Activated naive CD4-positive, alpha-beta T cell treated with Interleukin-2 at 50 U/mL for 16 hours (primary cell): ENCODE measurements around the gene FRY.
"Not testable (repeated sequence)": the region's sequence is repeated elsewhere in the genome, so short reads cannot be mapped to it uniquely, and the experiment has no call there.

Experiments used
- DNase-seq: peaks from one replicate; pipeline ENCODE4 v3.0.0-alpha.2; 2020

The FRY gene

DNA sequence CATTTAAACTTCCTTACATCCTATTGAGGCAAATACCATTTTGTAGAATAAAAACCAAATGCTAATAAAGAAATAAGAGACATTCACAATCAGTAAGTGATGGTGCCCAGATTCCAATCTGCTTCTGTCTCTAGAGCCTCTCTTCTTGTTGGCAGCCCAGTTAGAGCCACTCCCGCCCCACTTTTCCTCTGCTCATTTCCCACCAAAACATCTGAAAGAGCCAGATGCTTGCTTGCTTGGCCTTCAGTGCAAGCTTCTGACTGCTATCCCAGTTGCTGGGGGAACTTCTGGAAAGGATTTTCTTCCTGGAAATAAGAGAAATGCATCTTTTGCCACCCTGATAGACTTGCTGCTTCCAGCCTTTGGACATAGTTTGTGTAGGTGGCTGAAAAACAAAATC is 12.9 kb downstream of the FRY start:
- no peak for DNase-seq

- no peak for DNase-seq
Measured at GRCh38 chr13:32045537-32045936, 14.0 kb downstream of the FRY start.

- DNase-seq: no peak
Measured at GRCh38 chr13:32045982-32046785, 14.6 kb downstream of the FRY start.

DNA sequence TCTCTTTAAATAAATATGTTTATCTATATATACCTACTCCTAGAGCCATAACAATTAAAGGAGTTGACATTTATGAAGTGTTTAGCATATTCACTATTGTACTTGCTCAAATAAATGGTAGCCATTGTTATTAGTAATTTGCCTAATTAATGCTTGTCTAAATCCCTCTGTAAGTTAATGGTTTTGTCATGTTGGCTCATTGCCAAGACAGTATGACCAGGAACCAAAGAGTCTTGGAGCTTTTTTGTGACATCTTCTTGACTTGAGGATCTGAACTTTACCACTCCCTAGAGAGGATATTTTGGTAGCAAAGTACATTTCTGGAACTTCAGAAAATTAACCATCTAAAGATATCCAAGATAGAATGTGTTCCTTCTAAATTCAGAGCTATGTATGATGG is 15.5 kb downstream of the FRY start:
- DNase-seq: no peak

DNA sequence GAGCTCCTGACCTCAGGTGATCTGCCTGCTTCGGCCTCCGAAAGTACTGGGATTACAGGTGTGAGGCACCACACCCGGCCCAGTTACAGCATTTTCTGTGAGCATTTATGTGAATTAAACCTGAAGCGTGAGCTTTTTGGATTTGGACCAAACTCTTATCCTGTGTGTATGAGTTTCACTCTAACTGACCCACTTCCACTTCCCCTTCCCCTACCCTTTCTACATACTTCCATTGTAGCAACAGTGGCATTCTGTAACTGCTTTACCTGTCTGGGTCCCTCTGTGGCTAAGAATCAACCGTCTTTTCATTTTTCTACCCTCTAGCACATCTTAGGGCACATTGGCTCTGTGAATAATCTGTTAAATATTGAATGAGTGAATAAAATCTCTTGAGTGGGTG is 16.2 kb downstream of the FRY start:
- DNase-seq: no peak

- no peak for DNase-seq
Measured at GRCh38 chr13:32048816-32049215, 17.2 kb downstream of the FRY start.

DNA sequence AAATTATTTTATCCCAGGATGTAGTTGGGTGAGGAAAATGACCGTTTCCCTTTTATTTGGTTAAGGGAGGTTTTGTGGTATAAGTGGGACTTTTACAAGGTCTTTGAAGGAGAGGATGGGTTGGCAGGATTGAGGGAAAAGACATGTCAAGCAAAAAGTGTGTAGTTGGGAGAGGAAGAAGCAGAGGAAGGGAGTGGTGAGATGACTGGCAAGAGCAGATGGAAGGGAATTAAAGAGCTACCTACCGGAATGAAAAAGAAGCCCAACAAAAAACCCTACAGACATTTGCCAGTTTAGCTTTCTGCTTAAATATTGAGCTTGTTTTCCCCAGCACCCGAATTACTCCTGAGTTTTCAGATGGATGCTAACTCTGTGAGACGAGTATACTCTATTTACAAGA is 19.6 kb downstream of the FRY start:
- DNase-seq: no peak

GRCh38 chr13:32056316-32056715 is 24.7 kb downstream of the FRY start:
- no peak for DNase-seq

DNA sequence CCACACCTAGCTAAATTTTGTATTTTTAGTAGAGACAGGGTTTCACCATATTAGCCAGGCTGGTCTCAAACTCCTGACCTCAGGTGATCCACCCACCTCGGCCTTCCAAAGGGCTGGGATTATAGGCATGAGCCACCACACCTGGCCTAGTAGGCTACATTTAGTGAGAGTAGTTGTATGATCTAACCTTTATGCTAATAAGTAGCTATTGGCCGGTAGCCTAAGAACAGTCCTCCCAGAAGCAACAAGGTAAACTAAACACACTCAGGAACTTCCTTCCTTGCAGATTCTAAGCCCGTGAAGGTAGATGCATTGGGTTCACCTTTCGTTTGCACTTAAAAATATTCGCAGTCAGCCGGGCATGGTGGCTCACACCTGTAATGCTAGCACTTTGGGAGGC is 25.8 kb downstream of the FRY start:
- not testable (repeated sequence) for DNase-seq

DNA sequence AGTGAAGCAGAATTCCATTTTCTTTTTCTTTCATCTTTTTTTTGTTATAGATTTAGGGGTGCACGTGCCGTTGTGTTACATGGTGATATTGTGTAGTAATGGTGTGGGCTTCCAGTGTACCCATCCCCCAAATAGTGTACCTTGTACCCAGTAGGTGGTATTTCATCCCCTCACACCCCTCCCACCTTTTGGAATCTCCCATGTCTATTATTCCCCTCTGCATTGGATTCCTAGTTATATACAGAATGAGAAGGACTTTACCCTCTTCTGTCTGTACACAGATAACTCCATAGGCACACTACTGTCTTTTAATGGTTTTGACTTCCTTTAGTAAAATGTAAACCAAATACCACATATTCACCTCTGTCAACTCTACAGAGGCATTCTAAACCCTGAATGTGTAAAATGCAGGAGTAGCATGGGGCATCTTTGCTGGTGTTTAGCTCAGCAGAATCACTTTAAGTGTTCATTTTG is 28.0 kb downstream of the FRY start:
- no peak for DNase-seq

GRCh38 chr13:32060401-32060878 is 28.9 kb downstream of the FRY start:
- no peak for DNase-seq

DNA sequence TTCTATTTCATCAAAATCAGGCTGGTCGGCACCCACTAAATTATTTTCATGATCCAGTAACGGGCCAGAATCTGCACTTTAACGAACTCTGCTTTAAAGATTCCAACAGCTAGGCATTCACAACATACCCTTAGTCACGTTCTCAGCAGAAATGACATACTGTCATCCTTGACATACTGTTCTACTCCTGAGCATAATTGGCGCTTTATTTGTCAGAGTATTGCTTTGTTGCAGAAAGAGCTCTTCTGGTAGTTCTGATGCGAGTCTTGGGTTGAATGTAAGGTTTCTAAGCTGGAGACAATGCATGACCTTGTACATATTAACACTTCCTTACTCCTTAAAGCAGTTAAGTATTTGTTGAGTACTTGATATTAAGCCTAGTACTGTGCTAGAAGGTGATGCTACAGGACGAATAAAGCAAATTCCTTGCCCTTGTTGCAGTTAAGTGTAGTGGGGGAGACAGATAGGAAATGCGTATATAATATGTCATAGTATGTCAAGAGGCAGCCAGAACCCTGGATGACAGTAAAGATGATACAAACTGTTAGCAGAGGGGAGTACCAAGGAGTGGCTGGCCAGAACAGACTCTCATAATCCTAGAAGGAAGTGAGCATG is 32.2 kb downstream of the FRY start:
- DNase-seq: no peak

DNA sequence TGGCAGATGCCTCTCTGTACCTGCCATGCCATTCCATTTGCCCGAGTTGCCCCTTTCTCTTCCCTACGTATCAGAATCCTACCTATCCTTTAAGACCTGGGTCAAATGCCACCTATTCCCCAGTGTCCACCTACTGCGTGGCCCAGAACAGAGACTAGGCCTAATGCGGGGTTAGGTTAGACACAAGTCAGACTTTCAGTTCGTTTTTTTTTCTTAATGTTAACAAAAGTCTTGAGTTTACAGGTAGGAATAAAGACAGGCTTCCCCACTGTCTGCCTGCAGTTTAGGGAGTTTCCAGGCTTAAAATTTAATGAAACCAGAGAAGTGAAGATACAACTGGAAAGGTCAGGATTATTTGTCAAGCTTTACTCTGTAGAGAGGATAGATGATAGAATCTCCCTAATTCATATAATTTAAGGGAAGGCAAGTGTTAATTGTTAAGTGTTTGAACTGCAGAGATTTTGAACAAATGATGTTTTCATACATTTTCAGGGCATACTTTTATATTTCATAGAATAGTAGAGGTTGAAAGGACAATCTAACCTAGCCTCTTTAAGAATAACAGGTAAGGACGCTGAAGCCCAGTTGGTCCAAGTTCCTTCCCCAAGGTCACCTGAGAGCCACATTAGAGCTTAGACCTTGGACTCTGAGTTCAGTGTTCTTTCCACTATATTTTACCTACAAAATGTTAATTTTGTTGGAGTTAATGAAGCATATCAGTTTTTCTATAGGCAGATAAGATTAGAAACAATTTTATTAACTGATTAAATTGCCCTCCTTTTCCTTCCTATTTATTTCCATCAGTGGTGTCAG is 35.8 kb downstream of the FRY start:
- DNase-seq: no peak

GRCh38 chr13:32068255-32068654 is 36.7 kb downstream of the FRY start:
- DNase-seq: no peak

DNA sequence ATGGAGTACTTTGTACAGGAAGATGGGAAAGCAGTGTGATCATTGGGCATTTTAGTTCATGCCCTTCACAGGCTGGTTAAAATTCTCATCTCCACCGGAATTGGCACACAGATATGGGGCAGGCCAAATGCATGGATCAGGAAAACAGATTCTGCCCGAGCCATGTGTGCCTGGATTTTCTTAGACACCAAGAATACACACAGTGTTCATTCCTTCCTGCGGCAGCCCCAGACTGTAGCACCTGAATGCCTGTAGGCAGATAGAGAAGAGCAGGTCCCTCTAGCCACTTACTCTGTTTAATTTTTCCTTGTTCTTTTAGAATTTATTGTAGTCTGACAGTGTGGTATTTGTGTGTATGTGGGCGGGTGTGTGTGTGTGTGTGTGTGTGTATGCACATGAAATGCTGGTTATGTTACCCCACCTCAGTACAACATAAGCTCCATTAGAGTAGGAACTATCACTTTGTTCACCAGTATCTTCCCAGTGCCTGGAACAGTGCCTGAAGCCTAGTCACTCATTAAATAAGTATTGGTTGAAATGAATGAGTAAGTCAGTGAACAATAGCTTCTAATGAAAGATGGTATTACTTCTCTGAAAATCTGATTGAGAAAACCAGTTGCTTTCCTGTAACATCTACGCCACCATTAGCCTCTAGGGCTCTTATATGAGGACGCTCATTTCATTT is 41.7 kb downstream of the FRY start:
- no peak for DNase-seq

- no peak for DNase-seq
Measured at GRCh38 chr13:32075170-32075851, 43.7 kb downstream of the FRY start.

DNA sequence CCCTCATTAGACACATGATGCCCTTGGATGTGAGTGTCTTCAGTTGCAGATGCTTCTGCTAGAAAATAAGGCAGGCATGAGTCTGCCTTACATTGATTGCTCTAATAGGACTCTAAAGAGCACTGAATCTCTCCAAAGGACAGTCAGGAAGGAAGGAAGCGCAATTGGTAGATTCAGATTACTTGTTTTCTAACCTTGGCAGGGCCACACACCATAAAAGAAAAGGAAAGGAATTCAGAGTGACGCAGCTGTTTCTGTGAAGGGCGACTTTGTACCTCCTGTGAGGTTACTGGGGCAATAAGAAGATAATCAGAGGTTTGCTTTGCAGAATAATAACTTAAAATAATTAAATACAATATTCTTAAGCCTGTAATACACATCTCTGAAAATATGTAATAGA is 48.0 kb downstream of the FRY start:
- no peak for DNase-seq

DNA sequence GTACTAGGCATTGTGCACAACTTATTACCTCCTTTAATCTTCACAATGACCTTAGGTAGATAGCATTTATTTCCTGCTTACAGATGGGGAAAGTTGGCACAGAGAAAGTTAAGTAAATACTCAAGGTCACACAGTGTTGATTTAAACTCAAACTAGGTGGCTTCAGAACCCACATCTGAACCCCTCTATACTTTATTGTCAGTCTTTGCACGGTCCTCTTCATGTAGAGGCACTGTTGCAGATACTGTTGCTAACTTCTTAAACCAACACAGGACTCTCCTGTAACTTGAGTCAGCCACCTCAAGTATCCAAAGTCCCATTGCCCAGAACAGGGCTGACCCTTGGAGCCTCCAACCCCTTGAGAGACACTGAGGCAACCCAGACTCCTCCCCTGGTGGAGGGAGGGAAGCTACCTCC is 48.8 kb downstream of the FRY start:
- no peak for DNase-seq

DNA sequence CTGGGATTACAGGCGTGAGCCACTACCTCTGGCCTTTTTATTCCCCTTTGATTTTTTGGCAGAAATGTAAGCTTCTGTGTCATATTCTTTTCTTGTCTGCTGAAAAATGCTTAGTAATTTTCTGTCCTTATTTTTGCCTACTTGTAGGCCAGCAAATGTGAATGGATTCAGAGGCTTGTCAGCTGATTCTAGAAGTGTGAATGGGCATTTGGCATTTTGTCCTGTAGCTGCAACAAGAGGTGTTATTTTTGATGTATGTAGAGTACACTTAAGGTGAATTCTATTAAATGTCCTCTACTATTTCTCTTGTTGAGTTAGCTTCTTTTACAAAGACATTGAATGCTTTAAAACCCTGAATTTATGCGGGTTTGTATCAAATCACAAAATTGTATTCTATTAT is 50.0 kb downstream of the FRY start:
- DNase-seq: no peak

DNA sequence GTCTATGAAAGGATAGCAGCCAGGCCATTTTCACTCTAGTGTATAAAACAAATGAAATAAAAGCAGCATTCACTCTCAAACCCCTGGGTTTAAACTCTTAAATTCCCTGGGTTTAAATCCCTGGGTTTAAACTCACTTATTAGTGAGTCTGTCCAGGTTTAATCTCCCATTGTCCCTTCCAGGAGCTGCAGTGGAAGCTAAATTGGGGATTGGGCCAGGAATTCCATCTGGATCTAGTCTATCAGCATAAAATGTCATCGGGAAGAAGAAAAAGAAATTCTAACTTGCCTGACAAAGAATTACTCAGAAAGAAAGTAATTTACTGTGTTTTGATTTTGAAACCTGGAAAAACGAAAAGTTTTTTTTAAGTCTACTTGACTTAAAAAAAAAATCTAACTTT is 54.8 kb downstream of the FRY start:
- DNase-seq: no peak

GRCh38 chr13:32086791-32087441 is 55.3 kb downstream of the FRY start:
- DNase-seq: no peak
